HuH-7.5 (cell line): ENCODE results near the gene INTS4.
"Not testable (repeated sequence)": the region's sequence is repeated elsewhere in the genome, so short reads cannot be mapped to it uniquely, and the experiment has no call there.

Experiments
- DNase-seq: peaks from one replicate; pipeline ENCODE4 v3.0.0; 2011; ENCODE audit warnings: low spot score

INTS4 gene

GRCh38 chr11:77994434-77995362 lies at the start of gene INTS4:
Gene INTS4, minus strand, starts transcription at chr11:77994668. Its CDS starts 25 bp downstream, at chr11:77994643.
- peak; percentile 80 for DNase-seq

- DNase-seq = no peak
Measured at GRCh38 chr11:78041843-78042440, 47.5 kb upstream of the INTS4 start.

- DNase-seq = not testable (repeated sequence)
Measured at GRCh38 chr11:78041380-78041719, 46.9 kb upstream of the INTS4 start.

- DNase-seq = no peak
Measured at GRCh38 chr11:78040691-78041379, 46.4 kb upstream of the INTS4 start.

GRCh38 chr11:78039919-78040671 lies 45.6 kb upstream of the INTS4 start:
- DNase-seq = peak; percentile 49

GRCh38 chr11:78039391-78039918 lies 45.0 kb upstream of the INTS4 start:
- DNase-seq = no peak

GRCh38 chr11:78038697-78039313 lies 44.3 kb upstream of the INTS4 start:
- DNase-seq = no peak

- DNase-seq = no peak
Measured at GRCh38 chr11:78037825-78038620, 43.6 kb upstream of the INTS4 start.

GRCh38 chr11:78037056-78037455 lies 42.6 kb upstream of the INTS4 start:
- DNase-seq = no peak

GRCh38 chr11:78036313-78036712 lies 41.8 kb upstream of the INTS4 start:
- no peak for DNase-seq

- DNase-seq = no peak
Measured at GRCh38 chr11:78034623-78035022, 40.2 kb upstream of the INTS4 start.

GRCh38 chr11:78033040-78033439 lies 38.6 kb upstream of the INTS4 start:
- DNase-seq = no peak

- no peak for DNase-seq
Measured at GRCh38 chr11:78032090-78032489, 37.6 kb upstream of the INTS4 start.

GRCh38 chr11:78031629-78032028 lies 37.2 kb upstream of the INTS4 start:
- no peak for DNase-seq

GRCh38 chr11:78030429-78031325 lies 36.2 kb upstream of the INTS4 start:
- DNase-seq = no peak

- DNase-seq = not testable (repeated sequence)
Measured at GRCh38 chr11:78028423-78028822, 34.0 kb upstream of the INTS4 start.

GRCh38 chr11:78027759-78028158 lies 33.3 kb upstream of the INTS4 start:
- DNase-seq = no peak

GRCh38 chr11:78025378-78025777 lies 30.9 kb upstream of the INTS4 start:
- DNase-seq = no peak

GRCh38 chr11:78023426-78023825 lies 29.0 kb upstream of the INTS4 start:
- no peak for DNase-seq
